Globus pallidus (tissue), 1 donor: ENCODE results near the gene AJAP1.

ENCODE experiments used
- DNase-seq: peaks from one replicate; pipeline ENCODE4 v3.0.0-alpha.2; 2015; ENCODE audit warnings: low spot score

AJAP1 gene

DNA sequence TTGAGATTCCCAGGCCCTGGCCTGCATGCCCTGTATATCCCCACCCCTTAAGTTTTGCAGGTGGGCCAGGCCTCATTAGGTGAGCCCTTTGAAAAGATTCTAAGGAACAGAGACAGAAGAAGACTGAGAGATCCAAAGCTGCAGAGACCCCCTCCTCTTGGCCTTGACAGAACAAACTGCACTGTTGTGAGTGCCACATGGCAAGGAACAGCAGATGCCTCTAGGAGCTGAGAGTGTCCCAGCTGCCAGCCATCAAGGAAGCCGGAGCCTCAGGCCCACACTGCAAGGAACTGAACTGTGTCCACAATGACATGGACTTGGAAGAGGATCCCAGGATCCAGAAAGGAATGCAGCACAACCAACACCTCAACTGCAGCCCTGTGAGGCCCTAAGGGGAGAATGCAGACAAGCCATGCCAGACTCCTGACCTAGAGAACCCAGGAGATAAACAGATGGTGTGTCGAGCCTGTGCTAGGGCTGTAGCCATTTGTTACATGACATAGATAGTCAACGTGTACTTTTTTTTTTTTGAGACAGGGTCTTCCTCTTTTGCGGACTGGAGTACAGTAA lies 182.7 kb downstream of the AJAP1 start:
- no peak for DNase-seq

DNA sequence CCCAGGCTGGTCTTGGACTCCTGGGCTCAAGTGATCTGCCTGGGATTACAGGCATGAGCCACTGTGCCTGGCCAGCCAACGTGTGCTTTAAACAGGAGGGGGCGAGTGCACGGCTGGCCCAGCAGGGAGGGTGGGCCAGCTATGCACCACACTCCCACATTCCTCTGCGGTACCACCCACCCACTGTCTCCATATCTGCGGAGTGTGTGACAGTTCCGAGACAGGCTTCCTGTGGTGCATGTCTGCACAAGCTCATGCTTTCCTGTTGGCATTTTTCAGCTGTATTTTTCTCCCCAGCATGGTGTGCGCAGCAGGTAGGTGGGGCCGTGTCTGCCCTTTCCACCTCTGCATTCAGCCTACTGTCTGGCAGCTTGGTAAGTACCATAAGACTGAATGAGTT lies 183.3 kb downstream of the AJAP1 start:
- no peak for DNase-seq

DNA sequence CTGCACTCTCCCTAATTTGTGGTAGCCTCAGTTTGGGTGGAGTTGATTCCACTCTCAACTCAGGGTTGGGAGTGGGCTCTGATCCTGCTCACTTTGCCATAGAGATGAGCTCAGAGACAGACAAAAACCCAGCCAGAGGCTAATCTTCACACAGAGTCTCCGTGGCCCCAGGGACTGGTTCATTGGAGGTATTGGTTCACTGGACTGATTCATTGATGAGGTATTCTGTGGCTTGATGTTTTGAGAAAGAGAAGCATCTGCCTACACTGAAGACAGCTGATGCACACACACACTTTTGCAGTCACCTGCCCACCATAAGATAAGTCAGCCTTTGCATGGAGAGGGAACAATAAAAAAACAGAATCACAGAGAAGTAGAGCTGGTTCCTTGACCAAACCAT lies 183.8 kb downstream of the AJAP1 start:
- no peak for DNase-seq
